A549 (cell line): ENCODE data around the gene FERMT3. TPM values are rescaled to one million over a fixed set of nuclear protein-coding genes. Genes with fewer than 3 reads are reported as not detected.

Source experiments
- ATAC-seq, 2 experiments: fragments of 200-7000 bp in 1 of 2; fragments of >200 bp in 1 of 2; cut with Nextera tagmentation in 1 of 2; cut with Tn5 transposase in 1 of 2; 3 replicates each; pipeline versions ENCODE4 v1.8.0 to v1.9.1; 2018 to 2020; ENCODE audit warnings: mild to moderate bottlenecking in 1 of 2, moderate library complexity in 1 of 2
- CTCF ChIA-PET: fragments of 300-600 bp; sonication (Branson Sonifier 250); formaldehyde crosslinking; extraction: SDS; loops from one replicate; lab custom pipeline; 2021; ENCODE audit warnings: antibody characterized with exemption, inconsistent platforms; lab: Yijun Ruan, JAX
- POLR2A ChIA-PET: fragments of 350-600 bp; formaldehyde crosslinking; extraction: SDS; loops from one replicate; lab custom pipeline; 2021; ENCODE audit warnings: antibody characterized with exemption, inconsistent platforms; lab: Yijun Ruan, JAX
- DNase-seq, 2 experiments: peaks; one replicate each; pipeline versions ENCODE4 v3.0.0 to v3.0.0-alpha.2; 2011 to 2016; ENCODE audit warnings: low read depth in 1 of 2, low spot score in 1 of 2
- FAIRE-seq: peaks from 2 replicates; lab custom pipeline; 2011; peaks lifted over from hg19 to GRCh38; lab: Jason Lieb, UNC
- H3K27ac ChIP-seq, 2 experiments: fragments of >200 bp; sonication (Bioruptor Twin); formaldehyde crosslinking; 3 replicates each; pipeline ENCODE4 v1.5.1; 2016 to 2017
- H3K4me1 ChIP-seq: fragments of >200 bp; sonication (Bioruptor Twin); formaldehyde crosslinking; 3 replicates; pipeline ENCODE4 v1.6.1; 2016
- H3K4me2 ChIP-seq: fragments of >200 bp; sonication (Bioruptor Twin); formaldehyde crosslinking; 3 replicates; pipeline ENCODE4 v1.6.1; 2016
- H3K4me3 ChIP-seq: fragments of >200 bp; sonication (Bioruptor Twin); formaldehyde crosslinking; 3 replicates; pipeline ENCODE4 v1.5.1; 2016
- H3K9me3 ChIP-seq: fragments of >200 bp; sonication (Bioruptor Twin); formaldehyde crosslinking; 3 replicates; pipeline ENCODE4 v1.6.1; 2016
- CEBPB ChIP-seq, 2 experiments: fragments of >200 bp in 1 of 2; sonication (Bioruptor Twin) in 1 of 2; formaldehyde crosslinking in 1 of 2; IDR thresholded peaks; 2 replicates each; pipeline ENCODE4 v1.6.1; 2012 to 2016
- EHF ChIP-seq: fragments of 250-450 bp; sonication (Bioruptor Pico); IDR thresholded peaks from 2 replicates; pipeline ENCODE4 v1.5.0; 2020; ENCODE audit warnings: mild to moderate bottlenecking
- EHMT2 ChIP-seq: fragments of 200-600 bp; sonication (generic); IDR thresholded peaks from 2 replicates; pipeline ENCODE4 v1.6.1; 2016; ENCODE audit warnings: antibody characterized with exemption, low read depth, mild to moderate bottlenecking, moderate library complexity
- ESRRA ChIP-seq: fragments of 150-350 bp; IDR thresholded peaks from 2 replicates; pipeline ENCODE4 v1.6.1; 2014; ENCODE audit warnings: mild to moderate bottlenecking, low read length, borderline replicate concordance
- FOSB ChIP-seq: fragments of 250-450 bp; sonication (Bioruptor Pico); IDR thresholded peaks from 2 replicates; pipeline ENCODE4 v1.5.0; 2020; ENCODE audit warnings: mild to moderate bottlenecking, moderate library complexity
- FOXS1 ChIP-seq: fragments of 250-450 bp; sonication (Bioruptor Pico); IDR thresholded peaks from 2 replicates; pipeline ENCODE4 v1.5.0; 2020; ENCODE audit warnings: mild to moderate bottlenecking, moderate library complexity
- GATA3 ChIP-seq: IDR thresholded peaks from 2 replicates; pipeline ENCODE4 v1.6.1; 2012; ENCODE audit warnings: borderline replicate concordance
- HEYL ChIP-seq: fragments of 250-450 bp; sonication (Bioruptor Pico); IDR thresholded peaks from 2 replicates; pipeline ENCODE4 v1.8.0; 2021; ENCODE audit warnings: mild to moderate bottlenecking, moderate library complexity
- HOXB5 ChIP-seq: fragments of 250-450 bp; sonication (Bioruptor Pico); IDR thresholded peaks from 2 replicates; pipeline ENCODE4 v1.5.0; 2020; ENCODE audit warnings: mild to moderate bottlenecking, moderate library complexity
- MAZ ChIP-seq: fragments of 150-350 bp; IDR thresholded peaks from 2 replicates; pipeline ENCODE4 v1.6.1; 2014; ENCODE audit warnings: antibody characterized with exemption, low read depth, low read length, borderline replicate concordance
- POLR2A ChIP-seq: IDR thresholded peaks from 2 replicates; pipeline ENCODE4 v1.6.1; 2012; ENCODE audit warnings: mild to moderate bottlenecking, low read length
- RAD21 ChIP-seq, 2 experiments: fragments of >200 bp in 1 of 2; sonication (Bioruptor Twin) in 1 of 2; formaldehyde crosslinking in 1 of 2; IDR thresholded peaks in 1 of 2; conservative IDR thresholded peaks in 1 of 2; 2 replicates in 1 of 2; 3 replicates in 1 of 2; pipeline ENCODE4 v1.6.1; 2012 to 2018; ENCODE audit warnings: inconsistent platforms in 1 of 2
- RARB ChIP-seq: fragments of 250-450 bp; sonication (Bioruptor Pico); IDR thresholded peaks from 2 replicates; pipeline ENCODE4 v1.8.0; 2021; ENCODE audit warnings: mild to moderate bottlenecking, moderate library complexity
- RFX5 ChIP-seq: fragments of 450-650 bp; IDR thresholded peaks from 2 replicates; pipeline ENCODE4 v1.7.1; 2014; ENCODE audit warnings: antibody characterized with exemption, mild to moderate bottlenecking, moderate library complexity
- TFCP2L1 ChIP-seq: fragments of 250-450 bp; sonication (Bioruptor Pico); IDR thresholded peaks from 2 replicates; pipeline ENCODE4 v1.5.0; 2021; ENCODE audit warnings: mild to moderate bottlenecking
- TP53 ChIP-seq: fragments of 250-450 bp; sonication (Bioruptor Pico); IDR thresholded peaks from 2 replicates; pipeline ENCODE4 v1.5.0; 2021; ENCODE audit warnings: mild to moderate bottlenecking, moderate library complexity
- ZC3H11A ChIP-seq: fragments of 450-650 bp; IDR thresholded peaks from 2 replicates; pipeline ENCODE4 v1.6.1; 2014; ENCODE audit warnings: antibody characterized with exemption, mild to moderate bottlenecking
- ZSCAN20 ChIP-seq: fragments of 250-450 bp; sonication (Bioruptor Pico); IDR thresholded peaks from 2 replicates; pipeline ENCODE4 v1.8.0; 2022; ENCODE audit warnings: mild to moderate bottlenecking, moderate library complexity
- WGBS: methylation state at CpG from one replicate; pipeline ENCODE4 v1.1.6; 2017; ENCODE audit errors: missing lambda C conversion rate; 5-methylcytosine and 5-hydroxymethylcytosine counted together
- polyA plus RNA-seq, 4 experiments: library from polyadenylated mRNA; depleted of rRNA in 3 of 4; stranded (reverse); fragments of >200 nt; fragmentation: RNase III in 1 of 4; extraction: RNeasy Plus Mini Kit Qiagen cat#74134 plus additional on column Dnase treatment in 1 of 4; gene quantifications; 2 replicates in 3 of 4; 3 replicates in 1 of 4; pipeline ENCODE4 v1.2.3, GENCODE V29; 2011 to 2017
- TF ChIP-seq, protein P1 (sequence below): fragments of >200 bp; sonication (Bioruptor Twin); formaldehyde crosslinking; IDR thresholded peaks from 3 replicates; pipeline ENCODE4 v1.5.1; 2016
- TF ChIP-seq, protein P2 (sequence below): fragments of 150-350 bp; IDR thresholded peaks from 2 replicates; pipeline ENCODE4 v1.6.1; 2014; ENCODE audit warnings: low read depth, mild to moderate bottlenecking, low read length
- TF ChIP-seq, protein P3 (sequence below): fragments of 250-450 bp; sonication (Bioruptor Pico); IDR thresholded peaks from 2 replicates; pipeline ENCODE4 v1.5.0; 2020; ENCODE audit warnings: low read depth, mild to moderate bottlenecking, moderate library complexity
- TF ChIP-seq, protein P4 (sequence below): fragments of 250-450 bp; sonication (Bioruptor Pico); IDR thresholded peaks from 2 replicates; pipeline ENCODE4 v1.5.0; 2021; ENCODE audit warnings: mild to moderate bottlenecking, moderate library complexity, borderline replicate concordance

FERMT3 gene
- polyA plus RNA-seq, 2 of the 4 experiments (the other 2 are of a cell fraction) = 0.56 to 2.1 TPM

DNA sequence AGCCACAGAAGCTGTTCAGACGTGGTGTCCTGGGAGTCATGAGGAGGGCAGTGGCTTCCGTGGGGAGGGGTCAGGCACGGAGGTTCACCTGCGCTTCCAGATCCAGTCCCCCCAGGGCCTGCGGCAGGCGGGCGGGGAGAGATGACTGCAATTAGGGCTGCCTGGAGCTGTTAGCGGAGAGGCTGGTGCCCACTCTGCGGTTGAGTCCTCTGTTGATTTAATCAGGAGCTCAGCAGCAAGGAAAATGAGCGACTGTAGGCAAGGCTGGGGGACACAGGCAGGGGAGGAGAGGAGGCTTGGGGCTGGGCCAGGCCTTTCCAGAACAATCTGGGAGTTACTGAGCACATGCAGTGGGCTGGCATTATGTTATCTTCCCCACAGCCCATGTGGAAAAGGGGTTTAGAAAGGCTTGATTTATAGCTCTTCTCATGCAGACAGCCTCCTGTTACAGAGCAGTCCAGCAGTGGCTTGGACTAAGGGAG is 57.9 kb downstream of the FERMT3 start (continued):
- TF ChIP-seq, protein P1, sequence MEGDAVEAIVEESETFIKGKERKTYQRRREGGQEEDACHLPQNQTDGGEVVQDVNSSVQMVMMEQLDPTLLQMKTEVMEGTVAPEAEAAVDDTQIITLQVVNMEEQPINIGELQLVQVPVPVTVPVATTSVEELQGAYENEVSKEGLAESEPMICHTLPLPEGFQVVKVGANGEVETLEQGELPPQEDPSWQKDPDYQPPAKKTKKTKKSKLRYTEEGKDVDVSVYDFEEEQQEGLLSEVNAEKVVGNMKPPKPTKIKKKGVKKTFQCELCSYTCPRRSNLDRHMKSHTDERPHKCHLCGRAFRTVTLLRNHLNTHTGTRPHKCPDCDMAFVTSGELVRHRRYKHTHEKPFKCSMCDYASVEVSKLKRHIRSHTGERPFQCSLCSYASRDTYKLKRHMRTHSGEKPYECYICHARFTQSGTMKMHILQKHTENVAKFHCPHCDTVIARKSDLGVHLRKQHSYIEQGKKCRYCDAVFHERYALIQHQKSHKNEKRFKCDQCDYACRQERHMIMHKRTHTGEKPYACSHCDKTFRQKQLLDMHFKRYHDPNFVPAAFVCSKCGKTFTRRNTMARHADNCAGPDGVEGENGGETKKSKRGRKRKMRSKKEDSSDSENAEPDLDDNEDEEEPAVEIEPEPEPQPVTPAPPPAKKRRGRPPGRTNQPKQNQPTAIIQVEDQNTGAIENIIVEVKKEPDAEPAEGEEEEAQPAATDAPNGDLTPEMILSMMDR = no peak
- TF ChIP-seq TP53 (CRISPR knock-in tag) = no peak
- no peak for TF ChIP-seq EHMT2
- no peak for TF ChIP-seq ZSCAN20 (CRISPR knock-in tag)
- TF ChIP-seq, protein P2, sequence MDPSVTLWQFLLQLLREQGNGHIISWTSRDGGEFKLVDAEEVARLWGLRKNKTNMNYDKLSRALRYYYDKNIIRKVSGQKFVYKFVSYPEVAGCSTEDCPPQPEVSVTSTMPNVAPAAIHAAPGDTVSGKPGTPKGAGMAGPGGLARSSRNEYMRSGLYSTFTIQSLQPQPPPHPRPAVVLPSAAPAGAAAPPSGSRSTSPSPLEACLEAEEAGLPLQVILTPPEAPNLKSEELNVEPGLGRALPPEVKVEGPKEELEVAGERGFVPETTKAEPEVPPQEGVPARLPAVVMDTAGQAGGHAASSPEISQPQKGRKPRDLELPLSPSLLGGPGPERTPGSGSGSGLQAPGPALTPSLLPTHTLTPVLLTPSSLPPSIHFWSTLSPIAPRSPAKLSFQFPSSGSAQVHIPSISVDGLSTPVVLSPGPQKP = no peak

DNA sequence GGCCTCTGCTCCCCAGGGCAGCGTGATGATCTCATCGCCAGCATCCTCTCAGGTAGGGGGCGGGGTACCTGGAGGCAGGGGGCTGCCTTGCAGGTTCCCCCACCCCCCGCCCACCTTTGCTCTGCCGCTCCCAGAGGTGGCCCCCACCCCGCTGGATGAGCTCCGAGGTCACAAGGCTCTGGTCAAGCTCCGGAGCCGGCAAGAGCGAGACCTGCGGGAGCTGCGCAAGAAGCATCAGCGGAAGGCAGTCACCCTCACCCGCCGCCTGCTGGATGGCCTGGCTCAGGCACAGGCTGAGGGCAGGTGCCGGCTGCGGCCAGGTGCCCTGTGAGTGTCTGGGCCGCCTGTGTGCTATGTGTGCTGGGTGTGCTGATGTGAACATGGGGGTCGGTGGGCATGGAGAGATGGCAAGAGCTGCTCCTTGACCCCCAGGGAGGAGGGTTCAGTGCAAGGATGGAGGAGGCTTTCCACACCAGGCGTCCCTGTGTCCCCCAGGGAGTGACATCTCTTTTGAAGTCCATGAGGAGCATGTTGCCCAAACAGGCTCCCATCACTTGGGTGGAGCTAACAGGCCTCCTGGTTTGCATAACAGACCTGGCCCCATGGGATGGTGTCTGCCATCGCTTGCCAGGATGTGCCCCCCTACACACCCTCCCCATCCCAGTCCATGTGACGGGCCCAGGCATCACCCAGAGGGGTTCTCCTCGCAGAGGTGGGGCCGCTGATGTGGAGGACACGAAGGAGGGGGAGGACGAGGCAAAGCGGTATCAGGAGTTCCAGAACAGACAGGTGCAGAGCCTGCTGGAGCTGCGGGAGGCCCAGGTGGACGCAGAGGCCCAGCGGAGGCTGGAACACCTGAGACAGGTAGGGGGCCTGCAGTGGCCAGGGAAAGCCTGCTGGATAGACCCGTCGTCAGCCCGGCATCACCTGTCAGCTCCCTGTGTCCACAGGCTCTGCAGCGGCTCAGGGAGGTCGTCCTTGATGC is 58.9 kb downstream of the FERMT3 start:
- Histone ChIP-seq H3K9me3 (no peaks in the 10 kb centered on the region), H3K4me2 (no peak overlapping the region), H3K4me1 (peaks cover 14% of the 10 kb centered on the region), H3K4me3 (no peak overlapping the region), H3K27ac (no peak overlapping the region)
- no peak for DNase-seq
- FAIRE-seq = no peak
- TF ChIP-seq ESRRA (no peak), RAD21 (conservative IDR thresholded peaks at IDR 0.05 in 1 of 2, IDR thresholded peaks at IDR 0.05 in 1 of 2) (no peak), TFCP2L1 (CRISPR knock-in tag) (no peak), FOXS1 (no peak), HOXB5 (CRISPR knock-in tag) (no peak), FOSB (CRISPR knock-in tag) (no peak), EHMT2 (no peak), ZC3H11A (no peak), GATA3 (no peak), RARB (no peak), EHF (CRISPR knock-in tag) (no peak), CEBPB (IDR thresholded peaks at IDR 0.05) (no peak), MAZ (no peak), HEYL (CRISPR knock-in tag) (no peak), RFX5 (no peak), POLR2A (no peak)
- TF ChIP-seq, protein P3, sequence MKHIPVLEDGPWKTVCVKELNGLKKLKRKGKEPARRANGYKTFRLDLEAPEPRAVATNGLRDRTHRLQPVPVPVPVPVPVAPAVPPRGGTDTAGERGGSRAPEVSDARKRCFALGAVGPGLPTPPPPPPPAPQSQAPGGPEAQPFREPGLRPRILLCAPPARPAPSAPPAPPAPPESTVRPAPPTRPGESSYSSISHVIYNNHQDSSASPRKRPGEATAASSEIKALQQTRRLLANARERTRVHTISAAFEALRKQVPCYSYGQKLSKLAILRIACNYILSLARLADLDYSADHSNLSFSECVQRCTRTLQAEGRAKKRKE (CRISPR knock-in tag) = no peak
- TF ChIP-seq, protein P2 = no peak
- TF ChIP-seq, protein P1 = no peak
- TF ChIP-seq, protein P4, sequence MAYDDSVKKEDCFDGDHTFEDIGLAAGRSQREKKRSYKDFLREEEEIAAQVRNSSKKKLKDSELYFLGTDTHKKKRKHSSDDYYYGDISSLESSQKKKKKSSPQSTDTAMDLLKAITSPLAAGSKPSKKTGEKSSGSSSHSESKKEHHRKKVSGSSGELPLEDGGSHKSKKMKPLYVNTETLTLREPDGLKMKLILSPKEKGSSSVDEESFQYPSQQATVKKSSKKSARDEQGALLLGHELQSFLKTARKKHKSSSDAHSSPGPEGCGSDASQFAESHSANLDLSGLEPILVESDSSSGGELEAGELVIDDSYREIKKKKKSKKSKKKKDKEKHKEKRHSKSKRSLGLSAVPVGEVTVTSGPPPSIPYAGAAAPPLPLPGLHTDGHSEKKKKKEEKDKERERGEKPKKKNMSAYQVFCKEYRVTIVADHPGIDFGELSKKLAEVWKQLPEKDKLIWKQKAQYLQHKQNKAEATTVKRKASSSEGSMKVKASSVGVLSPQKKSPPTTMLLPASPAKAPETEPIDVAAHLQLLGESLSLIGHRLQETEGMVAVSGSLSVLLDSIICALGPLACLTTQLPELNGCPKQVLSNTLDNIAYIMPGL (CRISPR knock-in tag) = no peak
- ATAC-seq = no peak
- 89% methylated on average over 30 of the region's 35 CpGs for WGBS
- ChIA-PET CTCF (interaction anchor here (1.2 to 16.0 kb wide), 5 partner anchors 11 to 37 kb away, joined by 3 to 220 read pairs (median 5); partner anchors contain the start of genes CATSPERZ, ESRRA, PLCB3 and PPP1R14B), POLR2A (no interaction called here)
